CD14-positive monocyte (primary cell): Measurements from ENCODE around the gene RBM10. TPM values are rescaled to one million over a fixed set of nuclear protein-coding genes. Genes with fewer than 3 reads are reported as not detected.

Experiments used
- DNase-seq, 3 donors: peaks; one replicate each; pipeline ENCODE4 v3.0.0-alpha.2; 2011 to 2022
- H2AFZ ChIP-seq: 2 replicates; pipeline ENCODE4 v1.6.0; 2012; ENCODE audit warnings: mild to moderate bottlenecking, low read depth, low read length, inconsistent platforms; ENCODE audit not compliant: insufficient read depth, poor library complexity, severe bottlenecking
- H3K27ac ChIP-seq, 2 donors: 1 replicate in 1 of 2; 2 replicates in 1 of 2; pipeline ENCODE4 v1.5.1; 2012 to 2013; ENCODE audit warnings: low read length in 2 of 2, control low read depth in 1 of 2, inconsistent platforms in 1 of 2, low read depth in 1 of 2, mild to moderate bottlenecking in 1 of 2
- H3K27me3 ChIP-seq, 2 donors: one replicate each; pipeline versions ENCODE4 v1.6.0 to v1.6.1; 2011 to 2013; ENCODE audit warnings: low read length in 2 of 2; ENCODE audit not compliant: control insufficient read depth in 2 of 2, insufficient read depth in 2 of 2
- H3K36me3 ChIP-seq, 2 donors: replicated peaks in 1 of 2; 1 replicate in 1 of 2; 2 replicates in 1 of 2; pipeline versions ENCODE4 v1.5.1 to v1.6.1; 2012 to 2013; ENCODE audit warnings: low read length in 2 of 2, control low read depth in 1 of 2, inconsistent platforms in 1 of 2, mild to moderate bottlenecking in 1 of 2; ENCODE audit not compliant: insufficient read depth in 2 of 2, control insufficient read depth in 1 of 2
- H3K4me1 ChIP-seq, 2 donors: 1 replicate in 1 of 2; 2 replicates in 1 of 2; pipeline versions ENCODE4 v1.5.1 to v1.6.1; 2012 to 2013; ENCODE audit warnings: low read length in 2 of 2, control low read depth in 1 of 2, inconsistent platforms in 1 of 2, mild to moderate bottlenecking in 1 of 2, moderate library complexity in 1 of 2; ENCODE audit not compliant: insufficient read depth in 2 of 2, control insufficient read depth in 1 of 2
- H3K4me2 ChIP-seq: replicated peaks from 2 replicates; pipeline ENCODE3; 2012; ENCODE audit warnings: low read length, moderate library complexity, mild to moderate bottlenecking; ENCODE audit not compliant: poor library complexity, severe bottlenecking; ENCODE audit errors: extremely low read depth
- H3K4me3 ChIP-seq, 3 experiments: fragments of 200-600 bp in 1 of 3; sonication (generic) in 1 of 3; replicated peaks in 1 of 3; 1 replicate in 2 of 3; 2 replicates in 1 of 3; pipeline ENCODE4 v1.5.1; 2011 to 2013; ENCODE audit warnings: low read length in 3 of 3, mild to moderate bottlenecking in 3 of 3, control low read depth in 2 of 3, low read depth in 2 of 3, inconsistent platforms in 1 of 3, moderate library complexity in 1 of 3
- H3K79me2 ChIP-seq: 2 replicates; pipeline ENCODE4 v1.6.0; 2012; ENCODE audit warnings: mild to moderate bottlenecking, control low read depth, inconsistent platforms, low read length, moderate library complexity; ENCODE audit not compliant: insufficient read depth
- H3K9ac ChIP-seq: 2 replicates; pipeline ENCODE4 v1.6.0; 2017; ENCODE audit warnings: low read length, mild to moderate bottlenecking; ENCODE audit not compliant: insufficient read depth, poor library complexity, severe bottlenecking
- H3K9me3 ChIP-seq, 2 donors: replicated peaks in 1 of 2; 1 replicate in 1 of 2; 2 replicates in 1 of 2; pipeline versions ENCODE4 v1.5.1 to v1.6.1; 2012 to 2013; ENCODE audit warnings: low read length in 2 of 2, control low read depth in 1 of 2; ENCODE audit not compliant: control insufficient read depth in 1 of 2, insufficient read depth in 1 of 2
- H4K20me1 ChIP-seq: 2 replicates; pipeline ENCODE4 v1.6.0; 2012; ENCODE audit warnings: mild to moderate bottlenecking, low read length, control low read depth, moderate library complexity; ENCODE audit not compliant: insufficient read depth
- H3K27ac Mint-ChIP-seq, 7 donors: one replicate each; pipeline ENCODE4 v1.8.0; 2020; ENCODE audit warnings: mild to moderate bottlenecking in 7 of 7, mixed read lengths in 7 of 7, moderate library complexity in 6 of 7, inconsistent platforms in 2 of 7
- H3K27me3 Mint-ChIP-seq, 3 donors: one replicate each; pipeline ENCODE4 v1.8.0; 2021 to 2022; ENCODE audit warnings: low read depth in 3 of 3, mild to moderate bottlenecking in 3 of 3, mixed read lengths in 3 of 3, moderate library complexity in 3 of 3, inconsistent platforms in 1 of 3
- H3K36me3 Mint-ChIP-seq, 2 donors: one replicate each; pipeline ENCODE4 v1.8.0; 2020; ENCODE audit warnings: mixed read lengths in 2 of 2, inconsistent platforms in 1 of 2, mild to moderate bottlenecking in 1 of 2
- H3K4me1 Mint-ChIP-seq: one replicate; pipeline ENCODE4 v1.8.0; 2020; ENCODE audit warnings: mild to moderate bottlenecking, mixed read lengths
- H3K4me3 Mint-ChIP-seq, 2 donors: one replicate each; pipeline ENCODE4 v1.8.0; 2020; ENCODE audit warnings: mild to moderate bottlenecking in 2 of 2, mixed read lengths in 2 of 2, moderate library complexity in 1 of 2
- H3K9me3 Mint-ChIP-seq, 7 donors: one replicate each; pipeline ENCODE4 v1.8.0; 2020 to 2022; ENCODE audit warnings: mixed read lengths in 7 of 7, mild to moderate bottlenecking in 6 of 7, moderate library complexity in 6 of 7, inconsistent platforms in 2 of 7
- CTCF ChIP-seq: fragments of 200-600 bp; IDR thresholded peaks from one replicate; pipeline ENCODE4 v1.8.0; 2022; ENCODE audit warnings: antibody characterized with exemption, mild to moderate bottlenecking
- WGBS: methylation state at CpG from one replicate; pipeline ENCODE4 v1.1.5; 2013; ENCODE audit warnings: missing lambda C conversion rate; ENCODE audit not compliant: insufficient coverage; 5-methylcytosine and 5-hydroxymethylcytosine counted together
- intact Hi-C, 2 donors: fragments of 100-400 bp; cut with micrococcal nuclease; formaldehyde crosslinking; loops; one replicate each; pipeline versions ENCODE4 v1.15.0 to v1.15.1; 2023
- polyA plus RNA-seq, 3 donors: library from polyadenylated mRNA; depleted of rRNA in 1 of 3; unstranded in 2 of 3; stranded (reverse) in 1 of 3; fragments of 300-500 nt in 2 of 3; fragments of >200 nt in 1 of 3; fragmentation: Illumina TruSeq in 2 of 3; gene quantifications; 1 replicate in 2 of 3; 2 replicates in 1 of 3; pipeline ENCODE4 v1.2.3, GENCODE V29; 2012 to 2021

Gene RBM10
- polyA plus RNA-seq, 3 donors: 7.3 to 29.4 (median 14.0) TPM

DNA sequence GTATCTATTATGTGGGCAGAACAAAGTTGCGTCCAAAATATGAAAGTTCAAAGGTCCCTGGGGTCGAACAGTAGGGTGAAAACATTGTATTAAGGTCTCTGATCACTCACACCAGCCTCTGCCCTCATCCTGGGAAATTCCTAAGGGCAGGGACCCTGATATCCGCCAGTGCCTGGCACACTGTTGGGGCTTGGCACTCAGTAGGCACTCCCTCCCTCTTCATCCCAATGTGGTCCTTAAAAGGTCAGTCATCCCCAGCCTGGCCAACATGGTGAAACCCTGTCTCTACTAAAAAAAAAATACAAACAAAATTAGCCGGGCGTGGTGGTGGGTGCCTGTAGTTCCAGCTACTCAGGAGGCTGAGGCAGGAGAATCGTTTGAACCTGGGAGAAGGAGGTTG lies 6.8 kb upstream of the RBM10 start:
- Mint-ChIP-seq H3K4me1 (peaks cover 2% of the 10 kb centered on the region), H3K4me3 (no peak overlapping the region), H3K27ac (no peak overlapping the region), H3K9me3 (no peaks in the 10 kb centered on the region), H3K27me3 (peaks cover 0 to 30% (median 2%) of the 10 kb centered on the region in 3 donors), H3K36me3 (peaks cover 21 to 22% of the 10 kb centered on the region in 2 donors)
- H3K27me3 ChIP-seq: peaks cover 0 to 6% of the 10 kb centered on the region in 2 donors
- no peaks in the 10 kb centered on the region for H4K20me1 ChIP-seq
- TF ChIP-seq CTCF: no peak
- H3K4me1 ChIP-seq: no peaks in the 10 kb centered on the region
- no peak overlapping the region for H2AFZ ChIP-seq
- no peaks in the 10 kb centered on the region for H3K9me3 ChIP-seq
- no CpG with 5 or more reads among the region's 6 CpGs for WGBS
- H3K4me3 ChIP-seq: no peak overlapping the region
- H3K9ac ChIP-seq: no peak overlapping the region
- intact Hi-C loops: no loop called here
- H3K4me2 ChIP-seq: no peak overlapping the region
- peaks cover 19 to 24% of the 10 kb centered on the region in 2 donors for H3K36me3 ChIP-seq
- H3K27ac ChIP-seq: no peak overlapping the region
- DNase-seq: no peak
- peaks cover 12% of the 10 kb centered on the region for H3K79me2 ChIP-seq

- intact Hi-C loops: no loop called here
- H3K4me3 Mint-ChIP-seq: peak overlapping the region; percentile 91 to 93
- peak in 2 of 3 donors; percentile 36 to 50 for DNase-seq
- peak overlapping the region; percentile 96 to 100 (median 98) for H3K27ac Mint-ChIP-seq
- Histone ChIP-seq H2AFZ (peak overlapping the region; percentile 74), H3K9me3 (no peaks in the 10 kb centered on the region), H4K20me1 (peaks cover 19% of the 10 kb centered on the region), H3K4me2 (peak overlapping the region; percentile 77), H3K36me3 (peaks cover 17 to 36% of the 10 kb centered on the region in 2 donors), H3K9ac (peak overlapping the region; percentile 88), H3K79me2 (peaks cover 58% of the 10 kb centered on the region), H3K4me3 (peak overlapping the region; percentile 76 to 82 (median 82)), H3K4me1 (peaks cover 23 to 27% of the 10 kb centered on the region in 2 donors), H3K27ac (peak overlapping the region; percentile 94 to 97), H3K27me3 (peaks cover 0 to 6% of the 10 kb centered on the region in 2 donors)
- peaks cover 0 to 28% (median 0%) of the 10 kb centered on the region in 3 donors for H3K27me3 Mint-ChIP-seq
- H3K4me1 Mint-ChIP-seq: peaks cover 28% of the 10 kb centered on the region
- H3K36me3 Mint-ChIP-seq: peaks cover 21 to 25% of the 10 kb centered on the region in 2 donors
- peaks cover 0 to 18% (median 15%) of the 10 kb centered on the region in 7 donors for H3K9me3 Mint-ChIP-seq
- TF ChIP-seq CTCF: no peak
- 0% methylated on average over 12 of the region's 46 CpGs for WGBS
Measured at GRCh38 chrX:47143894-47144625, 961 bp upstream of the RBM10 start.
